ENCODE results near the gene SLC13A2. TPM values are rescaled to one million over a fixed set of nuclear protein-coding genes. Genes with fewer than 3 reads are reported as not detected.
A peak's percentile ranks its signal among the peaks of the same experiment; 100 is the strongest.

The SLC13A2 gene, protein sequence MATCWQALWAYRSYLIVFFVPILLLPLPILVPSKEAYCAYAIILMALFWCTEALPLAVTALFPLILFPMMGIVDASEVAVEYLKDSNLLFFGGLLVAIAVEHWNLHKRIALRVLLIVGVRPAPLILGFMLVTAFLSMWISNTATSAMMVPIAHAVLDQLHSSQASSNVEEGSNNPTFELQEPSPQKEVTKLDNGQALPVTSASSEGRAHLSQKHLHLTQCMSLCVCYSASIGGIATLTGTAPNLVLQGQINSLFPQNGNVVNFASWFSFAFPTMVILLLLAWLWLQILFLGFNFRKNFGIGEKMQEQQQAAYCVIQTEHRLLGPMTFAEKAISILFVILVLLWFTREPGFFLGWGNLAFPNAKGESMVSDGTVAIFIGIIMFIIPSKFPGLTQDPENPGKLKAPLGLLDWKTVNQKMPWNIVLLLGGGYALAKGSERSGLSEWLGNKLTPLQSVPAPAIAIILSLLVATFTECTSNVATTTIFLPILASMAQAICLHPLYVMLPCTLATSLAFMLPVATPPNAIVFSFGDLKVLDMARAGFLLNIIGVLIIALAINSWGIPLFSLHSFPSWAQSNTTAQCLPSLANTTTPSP
- 0.42 and 0.57 TPM in 2 replicates for total RNA-seq (2022)
- percentile 17 among the genes with signal in this experiment for Bru-seq, nascent RNA
- percentile 9 among the genes with signal in this experiment for BruChase-seq, experiment 1, labeled RNA remaining after a 2-hour chase
- percentile 7 among the genes with signal in this experiment for BruChase-seq, experiment 2, labeled RNA remaining after a 6-hour chase
- long read RNA-seq: 0 reads

DNA sequence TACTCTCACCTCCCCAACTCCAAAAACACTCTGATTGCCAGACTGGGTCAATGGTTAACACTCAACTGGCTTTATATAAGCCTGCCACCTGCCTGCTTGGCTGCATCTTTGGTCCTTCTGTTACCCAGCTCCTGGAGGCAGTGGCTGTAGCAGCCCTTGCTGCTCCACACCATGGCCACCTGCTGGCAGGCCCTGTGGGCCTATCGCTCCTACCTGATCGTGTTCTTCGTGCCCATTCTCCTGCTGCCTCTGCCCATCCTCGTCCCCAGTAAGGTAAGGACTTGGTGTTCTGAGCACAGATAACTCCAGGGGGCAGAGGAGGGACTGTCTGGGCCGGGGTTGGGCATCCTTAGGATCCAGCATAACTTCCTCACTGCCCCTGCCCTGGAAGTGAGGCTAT, at the start of gene SLC13A2:
TSS of gene SLC13A2 (plus strand) at position 103 of the 400 bp plus-strand sequence. CDS start at position 172, 69 bp downstream.
- H3K4me1 Mint-ChIP-seq (ENCODE audit: low read depth, unreplicated experiment): peaks cover 64% of the 10 kb centered on the region
- H3K4me3 ChIP-seq (ENCODE audit: low read depth, low read length): no peak within 1 kb of the TSS
- TF ChIP-seq, protein P1, sequence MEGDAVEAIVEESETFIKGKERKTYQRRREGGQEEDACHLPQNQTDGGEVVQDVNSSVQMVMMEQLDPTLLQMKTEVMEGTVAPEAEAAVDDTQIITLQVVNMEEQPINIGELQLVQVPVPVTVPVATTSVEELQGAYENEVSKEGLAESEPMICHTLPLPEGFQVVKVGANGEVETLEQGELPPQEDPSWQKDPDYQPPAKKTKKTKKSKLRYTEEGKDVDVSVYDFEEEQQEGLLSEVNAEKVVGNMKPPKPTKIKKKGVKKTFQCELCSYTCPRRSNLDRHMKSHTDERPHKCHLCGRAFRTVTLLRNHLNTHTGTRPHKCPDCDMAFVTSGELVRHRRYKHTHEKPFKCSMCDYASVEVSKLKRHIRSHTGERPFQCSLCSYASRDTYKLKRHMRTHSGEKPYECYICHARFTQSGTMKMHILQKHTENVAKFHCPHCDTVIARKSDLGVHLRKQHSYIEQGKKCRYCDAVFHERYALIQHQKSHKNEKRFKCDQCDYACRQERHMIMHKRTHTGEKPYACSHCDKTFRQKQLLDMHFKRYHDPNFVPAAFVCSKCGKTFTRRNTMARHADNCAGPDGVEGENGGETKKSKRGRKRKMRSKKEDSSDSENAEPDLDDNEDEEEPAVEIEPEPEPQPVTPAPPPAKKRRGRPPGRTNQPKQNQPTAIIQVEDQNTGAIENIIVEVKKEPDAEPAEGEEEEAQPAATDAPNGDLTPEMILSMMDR (IDR thresholded peaks at IDR 0.05; ENCODE audit: insufficient read depth in 1 of 2, low read depth in 1 of 2, low read length in 1 of 2, severe bottlenecking in 1 of 2, unreplicated experiment in 1 of 2): peak; percentile 33 to 49
- H3K27me3 Mint-ChIP-seq (ENCODE audit: insufficient read depth, unreplicated experiment): no peaks in the 10 kb centered on the region
- no peaks in the 10 kb centered on the region for H3K27me3 ChIP-seq (replicated peaks; ENCODE audit: control insufficient read depth, insufficient read depth, low read length)
- H3K36me3 Mint-ChIP-seq (ENCODE audit: insufficient read depth, unreplicated experiment): no peaks in the 10 kb centered on the region
- BruUV-seq (replicated peaks): no TSS peak
- peak within 1 kb of the TSS; percentile 0 for H3K27ac Mint-ChIP-seq (ENCODE audit: unreplicated experiment)
- ChIA-PET CTCF (interaction anchor here (0.9 kb wide), 1 partner anchor 66 kb away, joined by 3 read pairs; no protein-coding TSS in a partner anchor), POLR2A (no interaction called here)
- H3K9me3 Mint-ChIP-seq (ENCODE audit: unreplicated experiment): no peaks in the 10 kb centered on the region
- H3K9me3 ChIP-seq: no peaks in the 10 kb centered on the region
- intact Hi-C loops (cut with micrococcal nuclease; ENCODE audit: unreplicated experiment): no loop called here
- H3K4me1 ChIP-seq: peaks cover 68% of the 10 kb centered on the region
- no peaks in the 10 kb centered on the region for H3K36me3 ChIP-seq (ENCODE audit: control insufficient read depth, insufficient read depth, low read length)
- DNase-seq: peak; percentile 32 to 43
- H3K4me3 Mint-ChIP-seq (ENCODE audit: unreplicated experiment): no peak within 1 kb of the TSS

DNA sequence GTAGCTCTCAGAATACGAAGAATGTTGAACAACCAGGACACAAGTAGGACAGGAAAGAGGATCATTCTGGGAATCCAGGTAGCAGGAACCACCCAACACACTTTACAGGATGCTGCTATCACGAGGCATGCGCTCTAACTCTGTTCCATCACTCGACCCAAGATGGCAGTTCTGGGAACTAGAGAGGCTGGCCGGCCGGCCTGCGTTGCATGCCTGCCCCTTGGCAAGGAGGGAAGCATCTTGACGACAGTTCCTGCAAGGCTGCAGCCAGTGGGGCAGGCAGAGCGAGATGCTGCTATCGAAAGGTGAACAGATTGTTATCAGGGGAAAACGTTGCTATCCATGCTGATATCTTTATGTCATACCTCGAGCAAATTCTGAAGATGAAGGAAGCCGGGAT, 48.2 kb upstream of the SLC13A2 start:
- H3K9me3 ChIP-seq: no peaks in the 10 kb centered on the region
- no peaks in the 10 kb centered on the region for H3K9me3 Mint-ChIP-seq (ENCODE audit: unreplicated experiment)
- no peaks in the 10 kb centered on the region for H3K36me3 ChIP-seq (ENCODE audit: control insufficient read depth, insufficient read depth, low read length)
- no peaks in the 10 kb centered on the region for H3K36me3 Mint-ChIP-seq (ENCODE audit: insufficient read depth, unreplicated experiment)
- no peak overlapping the region for H3K4me3 Mint-ChIP-seq (ENCODE audit: unreplicated experiment)
- no peaks in the 10 kb centered on the region for H3K4me1 ChIP-seq
- H3K27me3 Mint-ChIP-seq (ENCODE audit: insufficient read depth, unreplicated experiment): no peaks in the 10 kb centered on the region
- ChIA-PET POLR2A (interaction anchor here (0.6 kb wide), 2 partner anchors 68 to 147 kb away, joined by 3 read pairs; partner anchors contain the start of gene POLDIP2), CTCF (no interaction called here)
- H3K4me1 Mint-ChIP-seq (ENCODE audit: low read depth, unreplicated experiment): no peaks in the 10 kb centered on the region
- intact Hi-C loops (cut with micrococcal nuclease; ENCODE audit: unreplicated experiment): no loop called here
- TF ChIP-seq, protein P1 (IDR thresholded peaks at IDR 0.05; ENCODE audit: insufficient read depth in 1 of 2, low read depth in 1 of 2, low read length in 1 of 2, severe bottlenecking in 1 of 2, unreplicated experiment in 1 of 2): no peak
- H3K27ac Mint-ChIP-seq (ENCODE audit: unreplicated experiment): no peak overlapping the region
- BruUV-seq (replicated peaks): no TSS peak
- DNase-seq: peak in 1 of 2 experiments; percentile 32
- H3K27me3 ChIP-seq (replicated peaks; ENCODE audit: control insufficient read depth, insufficient read depth, low read length): no peaks in the 10 kb centered on the region
- H3K4me3 ChIP-seq (ENCODE audit: low read depth, low read length): no peak overlapping the region

DNA sequence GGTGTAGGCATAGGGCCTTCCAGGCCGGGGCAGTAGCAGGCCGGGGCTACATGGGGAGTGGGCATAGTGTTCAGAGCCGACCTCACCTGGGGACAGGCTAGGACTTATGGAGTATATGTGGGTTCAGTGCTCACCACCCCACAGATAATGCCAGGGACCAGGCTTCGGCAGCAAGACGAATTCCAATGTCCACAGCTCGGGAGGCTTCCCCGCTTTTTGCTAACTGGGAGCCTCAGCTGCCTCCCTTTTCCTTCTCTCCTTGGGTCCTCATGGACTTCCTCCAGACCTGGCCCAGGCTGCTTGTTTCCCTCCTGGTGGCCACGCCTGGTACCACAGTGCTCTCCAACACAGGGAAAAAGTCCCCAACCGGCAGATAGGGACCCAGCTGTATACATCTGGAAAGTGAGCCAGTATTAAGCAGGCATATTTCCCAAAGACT, 47.3 kb upstream of the SLC13A2 start:
- CTCF ChIA-PET: interaction anchor here (0.6 to 1.1 kb wide), 2 partner anchors 9 to 70 kb away, joined by 3 to 6 read pairs; no protein-coding TSS in a partner anchor
- no peaks in the 10 kb centered on the region for H3K27me3 Mint-ChIP-seq (ENCODE audit: insufficient read depth, unreplicated experiment)

More for the DNA sequence above, 47.3 kb upstream of the SLC13A2 start:
- Histone ChIP-seq H3K4me1 (no peaks in the 10 kb centered on the region), H3K27me3 (replicated peaks; ENCODE audit: control insufficient read depth, insufficient read depth, low read length) (no peaks in the 10 kb centered on the region), H3K4me3 (ENCODE audit: low read depth, low read length) (no peak overlapping the region), H3K36me3 (ENCODE audit: control insufficient read depth, insufficient read depth, low read length) (no peaks in the 10 kb centered on the region), H3K9me3 (no peaks in the 10 kb centered on the region)
- no peaks in the 10 kb centered on the region for H3K36me3 Mint-ChIP-seq (ENCODE audit: insufficient read depth, unreplicated experiment)
- no peak overlapping the region for H3K4me3 Mint-ChIP-seq (ENCODE audit: unreplicated experiment)
- H3K9me3 Mint-ChIP-seq (ENCODE audit: unreplicated experiment): no peaks in the 10 kb centered on the region
- peak; percentile 69 to 74 for DNase-seq
- BruUV-seq (replicated peaks): no TSS peak
- H3K27ac Mint-ChIP-seq (ENCODE audit: unreplicated experiment): no peak overlapping the region
- POLR2A ChIA-PET: no interaction called here
- TF ChIP-seq, protein P1 (IDR thresholded peaks at IDR 0.05; ENCODE audit: insufficient read depth in 1 of 2, low read depth in 1 of 2, low read length in 1 of 2, severe bottlenecking in 1 of 2, unreplicated experiment in 1 of 2): peak; percentile 67 to 74
- intact Hi-C loops (cut with micrococcal nuclease; ENCODE audit: unreplicated experiment): no loop called here
- H3K4me1 Mint-ChIP-seq (ENCODE audit: low read depth, unreplicated experiment): no peaks in the 10 kb centered on the region

Data from Caco-2 (cell line).